C4-2B (cell line): Measurements from ENCODE around the gene ENAH.

Source experiments
- H3K27ac ChIP-seq: fragments of 450-650 bp; 2 replicates; pipeline ENCODE4 v1.5.1; 2017
- ZFX ChIP-seq: fragments of 450-650 bp; IDR thresholded peaks from 2 replicates; pipeline ENCODE4 v1.6.1; 2017
- TF ChIP-seq, protein P1 (sequence below): fragments of 450-650 bp; conservative IDR thresholded peaks from 2 replicates; pipeline ENCODE4 v1.5.1; 2017; ENCODE audit warnings: mild to moderate bottlenecking

Gene ENAH

DNA sequence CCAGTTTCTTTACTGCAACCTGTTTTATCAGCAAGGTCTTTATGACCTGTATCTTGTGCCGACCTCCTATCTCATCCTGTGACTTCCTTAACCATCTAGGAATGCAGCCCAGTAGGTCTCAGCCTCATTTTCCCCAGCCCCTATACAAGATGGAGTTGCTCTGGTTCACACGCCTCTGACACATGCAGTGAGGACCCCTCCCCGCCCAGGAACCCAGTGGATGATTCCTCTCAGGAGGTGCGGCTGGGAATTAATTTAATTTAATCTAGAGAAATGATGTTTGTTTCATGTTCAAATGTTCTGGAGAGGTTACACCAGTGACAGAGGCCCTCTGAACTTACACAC lies 186.1 kb downstream of the ENAH start:
- no peak overlapping the region for H3K27ac ChIP-seq
- no peak for TF ChIP-seq ZFX
- TF ChIP-seq, protein P1, sequence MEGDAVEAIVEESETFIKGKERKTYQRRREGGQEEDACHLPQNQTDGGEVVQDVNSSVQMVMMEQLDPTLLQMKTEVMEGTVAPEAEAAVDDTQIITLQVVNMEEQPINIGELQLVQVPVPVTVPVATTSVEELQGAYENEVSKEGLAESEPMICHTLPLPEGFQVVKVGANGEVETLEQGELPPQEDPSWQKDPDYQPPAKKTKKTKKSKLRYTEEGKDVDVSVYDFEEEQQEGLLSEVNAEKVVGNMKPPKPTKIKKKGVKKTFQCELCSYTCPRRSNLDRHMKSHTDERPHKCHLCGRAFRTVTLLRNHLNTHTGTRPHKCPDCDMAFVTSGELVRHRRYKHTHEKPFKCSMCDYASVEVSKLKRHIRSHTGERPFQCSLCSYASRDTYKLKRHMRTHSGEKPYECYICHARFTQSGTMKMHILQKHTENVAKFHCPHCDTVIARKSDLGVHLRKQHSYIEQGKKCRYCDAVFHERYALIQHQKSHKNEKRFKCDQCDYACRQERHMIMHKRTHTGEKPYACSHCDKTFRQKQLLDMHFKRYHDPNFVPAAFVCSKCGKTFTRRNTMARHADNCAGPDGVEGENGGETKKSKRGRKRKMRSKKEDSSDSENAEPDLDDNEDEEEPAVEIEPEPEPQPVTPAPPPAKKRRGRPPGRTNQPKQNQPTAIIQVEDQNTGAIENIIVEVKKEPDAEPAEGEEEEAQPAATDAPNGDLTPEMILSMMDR, result no peak

DNA sequence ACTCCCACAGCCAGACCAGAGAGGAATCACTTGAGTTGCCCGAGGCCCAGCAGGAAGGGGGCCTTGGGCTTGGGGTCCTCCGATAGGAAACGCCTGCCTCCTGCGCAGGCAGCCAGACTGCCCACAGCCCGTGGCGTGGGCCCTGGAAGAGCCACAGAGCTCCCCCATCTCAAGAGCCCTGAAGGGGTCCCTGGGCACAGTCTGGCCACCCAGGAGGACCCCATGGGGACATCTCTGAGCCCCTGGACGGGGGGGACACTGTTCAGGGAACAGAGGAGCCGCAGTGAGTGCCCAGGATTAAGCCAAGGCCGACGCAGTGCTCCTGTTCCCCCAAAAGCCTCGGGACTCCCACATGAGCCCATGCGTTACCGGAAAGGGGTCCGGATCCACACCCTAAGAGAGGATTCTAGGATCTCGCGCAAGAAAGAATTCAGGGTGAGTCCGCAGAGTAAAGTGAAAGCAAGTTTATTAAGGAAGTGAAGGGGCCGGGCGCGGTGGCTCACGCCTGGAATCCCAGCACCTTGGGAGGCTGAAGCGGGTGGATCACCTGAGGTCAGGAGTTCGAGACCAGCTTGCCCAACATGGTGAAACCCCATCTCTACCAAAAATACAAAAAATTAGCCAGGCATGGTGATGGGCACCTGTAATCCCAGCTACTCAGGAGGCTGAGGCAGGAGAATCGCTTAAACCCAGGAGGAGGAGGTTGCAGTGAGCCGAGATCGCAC lies 187.0 kb downstream of the ENAH start:
- TF ChIP-seq, protein P1, result no peak
- no peak for TF ChIP-seq ZFX
- no peak overlapping the region for H3K27ac ChIP-seq

DNA sequence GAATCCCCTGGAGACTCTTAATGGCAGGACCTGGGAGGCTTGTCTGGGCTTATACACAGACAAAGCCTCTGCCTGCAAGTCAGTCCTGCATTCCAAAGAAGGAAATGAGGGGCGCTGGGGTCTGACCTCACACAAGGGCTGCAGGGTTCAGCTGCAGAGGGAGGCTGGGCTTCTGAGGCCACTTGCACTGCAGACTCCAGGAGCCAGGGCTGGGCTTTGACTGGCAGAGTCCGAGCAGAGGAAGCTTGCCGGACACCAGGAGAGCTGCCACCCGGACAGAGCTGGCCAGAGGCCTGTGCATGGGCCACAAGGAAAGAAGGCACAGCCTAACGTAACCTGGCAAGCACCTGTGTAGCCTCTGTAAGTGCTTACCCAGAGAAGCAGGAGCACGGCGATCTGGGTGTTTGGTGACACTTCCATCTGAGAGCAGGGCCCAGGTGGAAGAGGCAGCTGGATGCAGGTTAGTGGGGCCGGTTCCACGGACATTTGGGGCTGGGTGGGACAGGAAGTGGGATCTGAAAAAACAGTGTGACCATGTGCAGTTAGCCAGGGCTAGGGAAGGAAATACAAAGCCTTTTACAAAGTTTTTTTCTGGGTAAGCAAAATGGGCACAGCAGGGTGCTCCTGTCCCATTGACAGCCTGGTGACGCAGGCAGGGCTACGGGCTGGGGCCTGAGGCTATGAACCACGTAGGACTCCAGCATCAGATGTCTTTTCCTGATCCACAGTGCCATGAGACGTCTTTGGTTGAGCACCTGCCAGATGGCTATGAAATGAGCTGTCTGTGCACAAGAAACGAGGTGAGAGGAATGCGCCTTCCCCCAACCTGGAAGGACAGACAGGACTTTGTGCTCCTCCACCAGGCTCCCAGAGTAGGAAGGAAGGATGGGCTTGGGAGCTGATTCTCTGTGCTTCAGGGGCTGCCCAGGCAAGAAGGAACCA lies 187.8 kb downstream of the ENAH start:
- H3K27ac ChIP-seq, result no peak overlapping the region
- TF ChIP-seq ZFX, result no peak
- TF ChIP-seq, protein P1, result no peak

DNA sequence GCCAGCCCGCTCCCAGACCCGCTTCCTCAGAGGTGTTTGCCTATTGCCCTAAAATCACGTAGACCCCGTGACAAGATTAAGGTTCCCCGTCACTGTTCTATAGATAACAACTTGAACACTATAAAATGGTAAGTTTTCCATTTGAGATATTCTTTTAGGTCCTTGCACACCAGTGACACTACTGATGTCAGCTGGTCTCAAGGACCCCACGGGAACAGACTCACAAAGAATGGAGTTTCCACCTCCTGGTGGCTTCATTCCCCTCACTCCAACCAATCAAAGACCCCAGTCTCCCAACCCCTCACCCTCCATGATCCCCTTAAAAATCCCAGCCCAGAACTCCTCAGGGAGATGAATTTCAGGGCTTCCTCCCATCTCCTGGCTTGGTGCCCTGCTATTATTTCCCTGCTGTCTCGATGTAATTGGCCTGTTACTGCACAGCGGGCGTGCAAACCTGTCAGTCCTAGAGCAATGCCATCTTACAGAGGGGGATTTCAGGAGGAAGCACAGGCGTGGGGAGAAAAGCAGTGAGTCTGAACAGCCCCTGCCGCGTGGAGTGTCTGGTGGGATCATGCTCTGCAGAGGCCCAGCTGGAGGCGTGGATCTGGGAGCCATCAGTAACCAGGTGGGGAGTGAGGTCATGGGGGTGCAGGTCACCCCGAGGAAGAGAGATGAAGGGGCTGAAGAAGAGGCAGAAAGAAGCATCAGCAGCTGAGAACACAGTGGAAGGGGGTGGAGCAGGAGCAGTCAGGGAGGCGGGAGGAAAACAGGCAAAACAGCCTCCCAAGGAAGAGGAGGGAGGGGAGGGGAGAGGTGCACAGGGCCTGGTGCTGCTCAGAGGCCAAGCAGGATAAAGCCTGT lies 190.0 kb downstream of the ENAH start:
- no peak overlapping the region for H3K27ac ChIP-seq
- no peak for TF ChIP-seq ZFX
- TF ChIP-seq, protein P1, result no peak

DNA sequence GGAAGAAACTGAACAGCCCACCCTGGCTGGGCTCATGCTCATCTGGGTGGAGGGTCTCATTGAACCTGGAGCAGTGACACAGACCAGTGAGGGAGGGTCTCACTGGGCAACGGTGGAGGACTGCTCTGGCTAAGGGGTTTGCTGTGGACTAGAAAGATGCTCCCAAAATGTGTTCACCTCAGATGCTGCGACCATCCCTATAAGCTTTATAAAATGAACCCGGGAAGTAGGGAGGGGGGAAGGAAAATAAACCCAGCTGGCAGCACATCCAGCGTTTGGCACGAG lies 190.6 kb downstream of the ENAH start:
- H3K27ac ChIP-seq, result no peak overlapping the region; the same call in 1 of the 2 replicates
- TF ChIP-seq, protein P1, result no peak
- no peak for TF ChIP-seq ZFX

DNA sequence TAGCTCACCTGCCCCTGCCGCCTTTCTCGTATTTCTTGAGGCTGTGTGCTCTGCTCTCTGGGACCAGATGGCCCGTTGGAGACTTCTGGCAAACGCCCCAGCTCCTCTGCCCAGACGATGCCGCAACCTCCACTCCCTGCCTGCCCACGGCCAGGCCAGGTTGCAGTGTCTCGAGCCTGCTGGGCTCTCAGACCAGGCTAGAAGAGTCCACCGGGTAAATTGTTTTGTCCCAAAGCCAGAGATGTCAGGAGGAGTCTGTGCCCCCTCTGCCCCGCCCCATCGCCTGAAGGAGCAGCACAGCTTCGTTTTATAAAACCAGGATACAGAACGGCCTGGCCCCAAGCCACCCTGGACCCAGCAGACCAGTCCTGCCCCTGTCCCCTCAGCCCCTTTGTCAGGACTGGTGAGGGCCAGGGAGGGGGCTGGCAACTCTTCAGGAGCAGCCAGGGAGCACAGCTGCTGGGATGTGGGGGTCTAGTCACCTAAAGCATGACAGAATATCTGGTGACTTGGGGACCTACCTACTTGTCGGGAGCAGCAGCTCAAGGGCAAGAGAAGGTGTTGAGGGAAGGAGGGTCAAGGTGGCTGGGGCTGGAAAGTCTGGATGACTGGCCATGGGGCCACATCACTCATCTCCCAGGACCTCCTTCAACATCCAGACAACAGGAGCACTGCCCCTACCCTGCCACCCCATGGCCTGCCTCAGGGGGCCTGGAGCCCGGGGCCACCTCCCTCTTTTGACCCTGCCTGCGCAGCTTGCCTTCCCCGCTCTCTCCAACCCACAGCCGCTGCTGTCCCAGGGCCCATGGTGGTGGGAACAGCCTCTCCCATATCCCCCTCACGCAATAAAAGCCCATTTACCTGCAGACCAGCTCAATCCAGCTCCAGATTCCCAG lies 191.1 kb downstream of the ENAH start:
- TF ChIP-seq, protein P1, result no peak
- TF ChIP-seq ZFX, result no peak
- no peak overlapping the region; the same call in 1 of the 2 replicates for H3K27ac ChIP-seq
